Lung microvascular endothelial cell (primary cell): ENCODE data around the gene GRXCR1. TPM values are rescaled to one million over a fixed set of nuclear protein-coding genes. Genes with fewer than 3 reads are reported as not detected.

Source experiments
- DNase-seq, 2 donors: peaks; one replicate each; pipeline versions ENCODE4 v3.0.0 to v3.0.0-alpha.2; 2010; ENCODE audit warnings: low read depth in 2 of 2
- total RNA-seq: library from RNA; depleted of rRNA; stranded (reverse); fragments of >200 nt; gene quantifications from 2 replicates; pipeline ENCODE4 v1.2.1, GENCODE V29; 2014

Gene GRXCR1
- not detected in 2 replicates for total RNA-seq

- no peak for DNase-seq
Measured at GRCh38 chr4:42892413-42892812, at the start of gene GRXCR1. GRXCR1 (plus strand) TSS chr4:42892713; CDS start chr4:42893267, 554 bp downstream.

- no peak for DNase-seq
Measured at GRCh38 chr4:42843694-42844093, 48.8 kb upstream of the GRXCR1 start.

- DNase-seq, result no peak
Measured at GRCh38 chr4:42844422-42845070, 48.0 kb upstream of the GRXCR1 start.

GRCh38 chr4:42845586-42845985 lies 46.9 kb upstream of the GRXCR1 start:
- DNase-seq, result no peak

GRCh38 chr4:42855779-42856178 lies 36.7 kb upstream of the GRXCR1 start:
- no peak for DNase-seq

- peak; percentile 59 to 67 for DNase-seq
Measured at GRCh38 chr4:42865572-42866189, 26.8 kb upstream of the GRXCR1 start.

GRCh38 chr4:42871261-42871660 lies 21.3 kb upstream of the GRXCR1 start:
- no peak for DNase-seq

- no peak for DNase-seq
Measured at GRCh38 chr4:42871671-42872290, 20.7 kb upstream of the GRXCR1 start.

- DNase-seq, result no peak
Measured at GRCh38 chr4:42878863-42879262, 13.7 kb upstream of the GRXCR1 start.

- DNase-seq, result no peak
Measured at GRCh38 chr4:42881253-42881652, 11.3 kb upstream of the GRXCR1 start.

GRCh38 chr4:42891644-42892043 lies 869 bp upstream of the GRXCR1 start:
- DNase-seq, result no peak

GRCh38 chr4:42895452-42895851 lies 2.9 kb downstream of the GRXCR1 start:
- no peak for DNase-seq

- DNase-seq, result no peak
Measured at GRCh38 chr4:42904986-42905385, 12.5 kb downstream of the GRXCR1 start.

- no peak for DNase-seq
Measured at GRCh38 chr4:42905591-42905990, 13.1 kb downstream of the GRXCR1 start.

- DNase-seq, result no peak
Measured at GRCh38 chr4:42906341-42906740, 13.8 kb downstream of the GRXCR1 start.

- DNase-seq, result peak in 1 of 2 donors; percentile 2
Measured at GRCh38 chr4:42906891-42907759, 14.6 kb downstream of the GRXCR1 start.

GRCh38 chr4:42910459-42910858 lies 17.9 kb downstream of the GRXCR1 start:
- no peak for DNase-seq

- no peak for DNase-seq
Measured at GRCh38 chr4:42914937-42915336, 22.4 kb downstream of the GRXCR1 start.

GRCh38 chr4:42915484-42915883 lies 23.0 kb downstream of the GRXCR1 start:
- DNase-seq, result no peak

- no peak for DNase-seq
Measured at GRCh38 chr4:42917296-42917695, 24.8 kb downstream of the GRXCR1 start.

GRCh38 chr4:42923431-42923830 lies 30.9 kb downstream of the GRXCR1 start:
- no peak for DNase-seq

GRCh38 chr4:42925921-42926320 lies 33.4 kb downstream of the GRXCR1 start:
- no peak for DNase-seq
